ENCODE data around the gene CEMIP. TPM values are rescaled to one million over a fixed set of nuclear protein-coding genes. Genes with fewer than 3 reads are reported as not detected.

CEMIP gene
- total and polyA plus RNA-seq, 2 of the 13 experiments (the other 11 are each of a cell fraction or from before 2014, with no cell fraction given) = 4.3 to 28.5 TPM

DNA sequence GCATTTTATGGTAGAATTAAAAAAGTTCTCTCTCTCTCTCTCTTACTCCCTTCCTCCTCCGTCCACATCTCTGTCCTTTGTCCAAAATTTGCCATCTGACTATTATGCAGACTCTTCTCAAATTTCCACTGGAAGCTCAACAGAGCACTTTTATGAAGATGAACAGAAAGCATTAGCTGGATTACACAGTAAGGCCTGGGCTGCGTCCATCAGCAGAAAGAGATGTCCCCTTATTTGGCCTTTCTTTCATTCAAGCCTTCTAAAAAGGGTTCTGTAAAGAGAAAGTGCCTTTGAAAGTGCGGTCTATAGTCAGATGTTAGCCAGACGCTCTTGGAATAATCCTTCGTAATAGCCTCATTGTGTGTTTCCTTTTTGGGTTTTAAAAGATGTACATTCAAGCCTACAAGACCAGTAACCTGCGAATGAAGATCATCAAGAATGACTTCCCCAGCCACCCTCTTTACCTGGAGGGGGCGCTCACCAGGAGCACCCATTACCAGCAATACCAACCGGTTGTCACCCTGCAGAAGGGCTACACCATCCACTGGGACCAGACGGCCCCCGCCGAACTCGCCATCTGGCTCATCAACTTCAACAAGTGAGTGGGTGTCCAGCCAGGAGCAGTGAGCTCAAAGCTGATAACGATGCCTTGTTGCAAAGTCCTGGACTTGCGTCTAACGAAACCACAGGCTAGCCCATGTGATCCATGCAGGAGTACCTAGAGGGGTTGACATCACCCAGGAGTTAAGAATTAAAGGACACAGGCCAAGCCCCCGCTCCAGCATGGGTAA, 157.3 kb downstream of the CEMIP start:
- DNase-seq (ENCODE audit: low spot score) (no peak), ATAC-seq (no peak), FAIRE-seq (no peak)
- in situ Hi-C loops (cut with HindIII; ENCODE audit: extremely low pct_ligation_motif_present, low pct_unique_long_range_greater_than_20kb) (no loop called here), intact Hi-C loops (cut with micrococcal nuclease; ENCODE audit: unreplicated experiment) (no loop called here)
- no peaks in the 10 kb centered on the region for H3K79me2 ChIP-seq (ENCODE audit: insufficient read depth, low read length)
- no peak overlapping the region for H2AFZ ChIP-seq (ENCODE audit: low read length)
- no peaks in the 10 kb centered on the region for H3K9me3 ChIP-seq (ENCODE audit: low read length)
- no peak overlapping the region for H3K9ac ChIP-seq (ENCODE audit: insufficient read depth, low read depth, low read length)
- H3K27ac ChIP-seq (ENCODE audit: extremely low read length, insufficient read depth, low read length) = no peak overlapping the region
- no peaks in the 10 kb centered on the region for H4K20me1 ChIP-seq (ENCODE audit: insufficient read depth, low read length)
- CTCF ChIA-PET (ENCODE audit: low intra/inter-chr PET ratio, low total read pairs) = no interaction called here
- POLR2A ChIA-PET = no interaction called here
- BruUV-seq (replicated peaks) = no TSS peak
- H3K4me2 ChIP-seq (ENCODE audit: low read depth, low read length) = no peak overlapping the region
- no peaks in the 10 kb centered on the region for H3K27me3 ChIP-seq (ENCODE audit: control insufficient read depth in 1 of 2, insufficient read depth in 2 of 2, low read length in 2 of 2)
- H3K4me3 ChIP-seq (replicated peaks in 1 of 3; ENCODE audit: insufficient read depth in 1 of 3, low read depth in 2 of 3, low read length in 3 of 3) = no peak overlapping the region
- 95% methylated on average over 12 of the region's 16 CpGs for WGBS (ENCODE audit: low lambda C conversion rate)
- TF ChIP-seq MTERF4 (CRISPR knock-in tag; IDR thresholded peaks at IDR 0.05) (no peak), THAP9 (CRISPR knock-in tag; IDR thresholded peaks at IDR 0.05; ENCODE audit: borderline replicate concordance) (no peak), ZIK1 (CRISPR knock-in tag; IDR thresholded peaks at IDR 0.05; ENCODE audit: borderline replicate concordance, low read depth) (no peak)
- H3K4me1 ChIP-seq (ENCODE audit: insufficient read depth, low read length) = no peaks in the 10 kb centered on the region
- peaks cover 23 to 67% of the 10 kb centered on the region in 2 experiments for H3K36me3 ChIP-seq (replicated peaks in 1 of 2; ENCODE audit: control insufficient read depth in 1 of 2, insufficient read depth in 2 of 2, low read length in 2 of 2)
